Measurements from ENCODE around the gene PAEP.

DNA sequence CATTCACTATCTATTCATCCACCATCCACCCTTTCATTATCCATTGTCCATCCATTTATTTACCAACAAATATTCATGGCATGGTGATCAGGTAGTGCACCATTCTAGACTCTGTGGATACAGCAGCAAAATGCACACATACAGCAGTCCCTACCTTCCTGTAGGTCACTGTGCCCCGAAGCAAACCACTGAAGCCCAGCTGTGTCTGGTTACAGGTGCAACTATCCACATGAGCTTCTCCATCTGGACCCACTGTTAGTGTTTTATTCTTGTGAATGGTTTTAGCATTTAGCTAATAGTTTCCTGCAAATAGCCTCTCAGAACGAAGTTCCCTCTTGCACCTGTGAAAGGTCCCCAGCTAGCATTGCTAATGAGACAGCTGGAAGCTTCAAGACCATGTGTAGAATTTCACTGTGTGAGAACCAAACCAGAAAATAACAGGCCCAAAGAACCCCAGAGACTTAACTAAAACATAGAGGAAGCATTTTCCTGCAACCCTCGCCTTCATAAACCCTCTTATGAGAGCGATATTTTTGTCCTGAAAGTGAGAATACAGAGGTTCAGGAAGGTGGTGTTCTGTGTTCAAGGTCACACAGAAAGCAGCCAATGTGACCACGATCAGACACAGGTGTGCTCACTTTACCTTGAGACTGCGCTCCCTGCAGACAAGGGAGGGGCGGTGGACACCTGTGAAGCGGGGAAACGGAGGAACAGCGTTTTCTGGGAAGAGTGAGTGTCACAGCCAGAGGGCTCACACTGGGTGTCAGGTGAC, 18.5 kb downstream of the PAEP start:
- TF ChIP-seq, protein P1, sequence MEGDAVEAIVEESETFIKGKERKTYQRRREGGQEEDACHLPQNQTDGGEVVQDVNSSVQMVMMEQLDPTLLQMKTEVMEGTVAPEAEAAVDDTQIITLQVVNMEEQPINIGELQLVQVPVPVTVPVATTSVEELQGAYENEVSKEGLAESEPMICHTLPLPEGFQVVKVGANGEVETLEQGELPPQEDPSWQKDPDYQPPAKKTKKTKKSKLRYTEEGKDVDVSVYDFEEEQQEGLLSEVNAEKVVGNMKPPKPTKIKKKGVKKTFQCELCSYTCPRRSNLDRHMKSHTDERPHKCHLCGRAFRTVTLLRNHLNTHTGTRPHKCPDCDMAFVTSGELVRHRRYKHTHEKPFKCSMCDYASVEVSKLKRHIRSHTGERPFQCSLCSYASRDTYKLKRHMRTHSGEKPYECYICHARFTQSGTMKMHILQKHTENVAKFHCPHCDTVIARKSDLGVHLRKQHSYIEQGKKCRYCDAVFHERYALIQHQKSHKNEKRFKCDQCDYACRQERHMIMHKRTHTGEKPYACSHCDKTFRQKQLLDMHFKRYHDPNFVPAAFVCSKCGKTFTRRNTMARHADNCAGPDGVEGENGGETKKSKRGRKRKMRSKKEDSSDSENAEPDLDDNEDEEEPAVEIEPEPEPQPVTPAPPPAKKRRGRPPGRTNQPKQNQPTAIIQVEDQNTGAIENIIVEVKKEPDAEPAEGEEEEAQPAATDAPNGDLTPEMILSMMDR (IDR thresholded peaks at IDR 0.05), result no peak
- TF ChIP-seq POLR2A (IDR thresholded peaks at IDR 0.05) (no peak), EP300 (IDR thresholded peaks at IDR 0.05; ENCODE audit: low read depth) (no peak), POLR2AphosphoS5 (IDR thresholded peaks at IDR 0.05) (no peak)
